Keratinocyte (primary cell): ENCODE results near the gene SEMA3D.

Source experiments
- EZH2 ChIP-seq: IDR thresholded peaks from one replicate; pipeline ENCODE4 v1.6.1; 2012; ENCODE audit warnings: inconsistent platforms, mild to moderate bottlenecking, low read length, moderate library complexity
- TF ChIP-seq, protein P1 (sequence below), 3 experiments: IDR thresholded peaks in 1 of 3; conservative IDR thresholded peaks in 1 of 3; optimal IDR thresholded peaks in 1 of 3; 2 replicates in 2 of 3; 3 replicates in 1 of 3; pipeline versions ENCODE3 to v1.5.1; 2011; ENCODE audit warnings: low read length in 3 of 3, mild to moderate bottlenecking in 3 of 3, moderate library complexity in 2 of 3, control low read depth in 1 of 3, inconsistent platforms in 1 of 3; ENCODE audit not compliant: insufficient read depth in 2 of 3; ENCODE audit errors: extremely low read depth in 1 of 3

DNA sequence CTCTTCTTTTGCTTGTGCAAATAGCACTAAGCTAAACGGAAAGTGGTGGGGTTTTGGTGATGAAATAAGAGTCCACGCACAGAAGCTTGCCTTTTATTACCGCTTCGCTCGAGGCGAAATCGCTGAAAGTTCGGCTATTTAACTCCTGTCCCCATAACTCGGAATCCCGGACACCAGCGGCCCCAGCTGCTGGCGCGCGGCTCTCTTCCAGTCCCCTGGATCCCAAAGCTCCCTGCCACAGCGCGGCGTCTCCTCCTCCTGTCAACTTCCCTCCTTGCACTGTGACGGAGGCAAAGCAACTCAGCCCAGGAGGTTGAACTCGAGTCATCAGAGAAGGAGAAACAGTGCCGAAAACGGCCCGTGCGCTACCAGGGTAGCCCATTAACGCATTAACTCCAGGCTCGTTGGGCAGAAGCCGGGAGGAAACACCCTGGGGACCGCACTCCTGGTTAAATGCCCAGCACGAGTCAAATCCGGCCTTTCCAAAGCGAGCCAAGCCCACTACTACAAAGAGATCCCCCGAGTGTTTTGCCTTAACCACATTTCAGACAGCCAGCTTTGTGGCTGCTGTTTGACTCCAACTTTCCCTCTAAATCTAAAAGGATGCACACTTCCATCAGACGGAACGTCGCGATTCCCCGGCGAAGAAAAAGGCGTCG, 1.3 kb downstream of the SEMA3D start:
- TF ChIP-seq EZH2 = no peak
- TF ChIP-seq, protein P1, sequence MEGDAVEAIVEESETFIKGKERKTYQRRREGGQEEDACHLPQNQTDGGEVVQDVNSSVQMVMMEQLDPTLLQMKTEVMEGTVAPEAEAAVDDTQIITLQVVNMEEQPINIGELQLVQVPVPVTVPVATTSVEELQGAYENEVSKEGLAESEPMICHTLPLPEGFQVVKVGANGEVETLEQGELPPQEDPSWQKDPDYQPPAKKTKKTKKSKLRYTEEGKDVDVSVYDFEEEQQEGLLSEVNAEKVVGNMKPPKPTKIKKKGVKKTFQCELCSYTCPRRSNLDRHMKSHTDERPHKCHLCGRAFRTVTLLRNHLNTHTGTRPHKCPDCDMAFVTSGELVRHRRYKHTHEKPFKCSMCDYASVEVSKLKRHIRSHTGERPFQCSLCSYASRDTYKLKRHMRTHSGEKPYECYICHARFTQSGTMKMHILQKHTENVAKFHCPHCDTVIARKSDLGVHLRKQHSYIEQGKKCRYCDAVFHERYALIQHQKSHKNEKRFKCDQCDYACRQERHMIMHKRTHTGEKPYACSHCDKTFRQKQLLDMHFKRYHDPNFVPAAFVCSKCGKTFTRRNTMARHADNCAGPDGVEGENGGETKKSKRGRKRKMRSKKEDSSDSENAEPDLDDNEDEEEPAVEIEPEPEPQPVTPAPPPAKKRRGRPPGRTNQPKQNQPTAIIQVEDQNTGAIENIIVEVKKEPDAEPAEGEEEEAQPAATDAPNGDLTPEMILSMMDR (optimal IDR thresholded peaks at IDR 0.05 in 1 of 3, IDR thresholded peaks at IDR 0.05 in 1 of 3, conservative IDR thresholded peaks at IDR 0.05 in 1 of 3; ENCODE audit: extremely low read depth in 1 of 3, insufficient read depth in 2 of 3, low read length in 3 of 3) = peak; percentile 23 to 63 (median 32)
